Heart left ventricle (tissue), 16 donors: ENCODE measurements around the gene SHROOM1. TPM values are rescaled to one million over a fixed set of nuclear protein-coding genes. Genes with fewer than 3 reads are reported as not detected.

Experiments
- ATAC-seq, 4 donors: fragments of 200-7000 bp; cut with Tn5 transposase; one replicate each; pipeline ENCODE4 v1.9.1; 2020 to 2022; ENCODE audit warnings: moderate library complexity in 4 of 4, mild to moderate bottlenecking in 3 of 4, moderate number of reproducible peaks in 1 of 4
- DNase-seq, 5 donors: peaks; one replicate each; pipeline ENCODE4 v3.0.0-alpha.2; 2020
- H3K27ac ChIP-seq, 12 donors: fragments of 200-600 bp; sonication (generic) in 4 of 12; one replicate each; pipeline versions ENCODE4 v1.5.0 to v1.8.0; 2016 to 2022; ENCODE audit warnings: mild to moderate bottlenecking in 2 of 12
- H3K27me3 ChIP-seq, 9 donors: fragments of 200-600 bp; sonication (generic) in 2 of 9; one replicate each; pipeline versions ENCODE4 v1.5.1 to v1.8.0; 2016 to 2022; ENCODE audit warnings: mild to moderate bottlenecking in 3 of 9
- H3K36me3 ChIP-seq, 9 donors: fragments of 200-600 bp; sonication (generic) in 2 of 9; one replicate each; pipeline versions ENCODE4 v1.5.0 to v1.8.0; 2018 to 2022; ENCODE audit warnings: mild to moderate bottlenecking in 2 of 9
- H3K4me1 ChIP-seq, 12 donors: fragments of 200-600 bp; sonication (generic) in 4 of 12; one replicate each; pipeline versions ENCODE4 v1.5.0 to v1.8.0; 2016 to 2022; ENCODE audit warnings: mild to moderate bottlenecking in 3 of 12
- H3K4me3 ChIP-seq, 12 donors: fragments of 200-600 bp; sonication (generic) in 4 of 12; one replicate each; pipeline versions ENCODE4 v1.5.0 to v1.8.0; 2017 to 2022; ENCODE audit warnings: mild to moderate bottlenecking in 9 of 12, moderate library complexity in 4 of 12
- H3K9me3 ChIP-seq, 12 donors: fragments of 200-600 bp; sonication (generic) in 4 of 12; one replicate each; pipeline versions ENCODE4 v1.5.0 to v1.8.0; 2016 to 2022; ENCODE audit warnings: mild to moderate bottlenecking in 1 of 12
- POLR2A ChIP-seq, 2 donors: fragments of 450-650 bp; IDR thresholded peaks; one replicate each; pipeline ENCODE4 v1.6.1; 2017; ENCODE audit warnings: antibody characterized with exemption in 2 of 2, mild to moderate bottlenecking in 2 of 2, moderate library complexity in 2 of 2
- WGBS, 4 donors: extraction: QIAGEN DNeasy Blood & Tissue Kit in 2 of 4; methylation state at CpG; one replicate each; pipeline versions ENCODE4 v1.1.5 to v1.1.7; 2013 to 2018; 5-methylcytosine and 5-hydroxymethylcytosine counted together
- intact Hi-C, 10 donors: fragments of 100-400 bp; cut with DNase I; formaldehyde crosslinking; loops; one replicate each; pipeline versions ENCODE4 v1.11.1 to v1.14.2; 2022
- polyA plus RNA-seq, 2 donors: library from polyadenylated mRNA; stranded (reverse); fragments of 200-250 nt; gene quantifications; one replicate each; pipeline ENCODE4 v1.2.3, GENCODE V29; 2013
- total RNA-seq, 9 donors: library from RNA; depleted of rRNA in 2 of 9; stranded (reverse); fragments of >200 nt in 2 of 9; fragmentation: NEBNext Ultra II Directional in 3 of 9; extraction: Animal tissue kit (Norgen Biotek cat#: 25700) in 3 of 9; gene quantifications; one replicate each; pipeline versions ENCODE4 v1.1.0 to v1.2.4, GENCODE V29; 2016 to 2023
- TF ChIP-seq, protein P1 (sequence below), 12 donors: fragments of 200-600 bp; sonication (generic) in 4 of 12; IDR thresholded peaks; one replicate each; pipeline versions ENCODE4 v1.5.0 to v1.8.0; 2018 to 2022; ENCODE audit warnings: antibody characterized with exemption in 12 of 12, mild to moderate bottlenecking in 5 of 12
- donor health status: ischemic (EF 13 %, LVEDD 7.1; RV severe dilation, severe dysfunction).
- donor health status: healthy with polysubstance abuse.
- donor health status: DM: no; HTN: yes; CAD: no.
- donor health status: DM: no; HTN: no; CAD: no.
- donor health status: ischemic (EF 25% LVEDD 6.9; RV normal size, moderate dysfunction).
- donor health status: ischemic (EF 25% LVEDD 5.7; RV mildly dilated, moderate dysfunction).
- donor health status: healthy.
- donor health status: DM: yes; HTN: yes; CAD: no.
- donor health status: ischemic (EF 35%, LVEDD 5.7; RV mildly dilated, moderate dysfunction).
- donor health status: nonischemic (EF 11% LVEDD 7.7; RV severe dilation, severe dysfunction).
- donor health status: DM: yes; HTN: yes; CAD: no.
- donor health status: PGD.
- donor health status: ischemic (EF 29% LVEDD 5.4; RV normal size, mild dysfunction).
- donor health status: nonischemic (EF 23%, LVEDD 6.1; RV moderate dilation, normal function).

The SHROOM1 gene
- total and polyA plus RNA-seq, 11 donors = 2.0 to 6.8 (median 4.7) TPM

DNA sequence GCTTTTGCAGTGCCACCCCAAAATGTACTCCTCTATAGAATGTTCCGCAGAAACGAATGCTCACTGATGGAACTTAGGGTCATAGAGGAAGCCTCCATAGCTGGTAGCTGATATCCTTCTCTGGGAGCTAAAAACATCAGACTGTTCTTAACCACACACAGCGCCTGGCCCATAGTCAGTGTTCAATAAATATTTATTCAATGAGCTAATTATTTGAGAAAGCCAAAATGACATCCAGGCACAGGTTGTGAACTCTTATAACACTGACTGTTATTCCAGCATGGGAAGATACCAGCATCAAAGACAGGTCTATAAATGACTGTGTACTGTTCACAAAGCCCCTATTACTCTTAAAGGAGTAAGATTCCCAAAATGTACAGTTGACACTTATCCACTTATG is 22.9 kb upstream of the SHROOM1 start:
- Histone ChIP-seq H3K4me1 (peaks cover 0 to 13% (median 0%) of the 10 kb centered on the region in 12 donors), H3K27ac (no peak overlapping the region), H3K4me3 (no peak overlapping the region), H3K9me3 (no peaks in the 10 kb centered on the region), H3K27me3 (no peaks in the 10 kb centered on the region), H3K36me3 (no peaks in the 10 kb centered on the region)
- ATAC-seq (no peak), DNase-seq (no peak)
- no peak for TF ChIP-seq POLR2A (IDR thresholded peaks at IDR 0.05)
- TF ChIP-seq, protein P1, sequence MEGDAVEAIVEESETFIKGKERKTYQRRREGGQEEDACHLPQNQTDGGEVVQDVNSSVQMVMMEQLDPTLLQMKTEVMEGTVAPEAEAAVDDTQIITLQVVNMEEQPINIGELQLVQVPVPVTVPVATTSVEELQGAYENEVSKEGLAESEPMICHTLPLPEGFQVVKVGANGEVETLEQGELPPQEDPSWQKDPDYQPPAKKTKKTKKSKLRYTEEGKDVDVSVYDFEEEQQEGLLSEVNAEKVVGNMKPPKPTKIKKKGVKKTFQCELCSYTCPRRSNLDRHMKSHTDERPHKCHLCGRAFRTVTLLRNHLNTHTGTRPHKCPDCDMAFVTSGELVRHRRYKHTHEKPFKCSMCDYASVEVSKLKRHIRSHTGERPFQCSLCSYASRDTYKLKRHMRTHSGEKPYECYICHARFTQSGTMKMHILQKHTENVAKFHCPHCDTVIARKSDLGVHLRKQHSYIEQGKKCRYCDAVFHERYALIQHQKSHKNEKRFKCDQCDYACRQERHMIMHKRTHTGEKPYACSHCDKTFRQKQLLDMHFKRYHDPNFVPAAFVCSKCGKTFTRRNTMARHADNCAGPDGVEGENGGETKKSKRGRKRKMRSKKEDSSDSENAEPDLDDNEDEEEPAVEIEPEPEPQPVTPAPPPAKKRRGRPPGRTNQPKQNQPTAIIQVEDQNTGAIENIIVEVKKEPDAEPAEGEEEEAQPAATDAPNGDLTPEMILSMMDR (IDR thresholded peaks at IDR 0.05) = no peak
- intact Hi-C loops = no loop called here
- WGBS, 4 donors = 96 to 97% (median 96%) methylated on average over 3 of the region's 3 CpGs

DNA sequence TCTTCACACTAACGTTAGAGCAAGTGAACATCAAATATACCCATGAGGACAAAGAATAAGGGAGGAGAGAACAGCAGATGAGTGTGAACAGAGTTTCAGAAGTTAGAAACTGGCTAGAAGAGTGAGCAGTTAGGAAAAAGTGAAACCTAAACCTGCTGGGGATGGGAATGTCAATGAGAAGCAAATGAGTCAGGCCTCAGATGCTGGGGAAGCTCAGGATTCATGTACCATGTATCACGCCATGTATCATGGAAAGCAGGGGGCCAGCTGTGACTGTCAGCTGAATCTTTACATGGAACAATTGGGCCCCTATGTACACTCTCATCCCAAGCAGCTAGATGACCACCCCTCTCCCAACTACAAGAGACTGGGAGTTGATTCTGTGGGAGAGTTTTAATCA is 19.6 kb upstream of the SHROOM1 start:
- Histone ChIP-seq H3K27me3 (no peaks in the 10 kb centered on the region), H3K4me1 (peaks cover 0 to 13% (median 0%) of the 10 kb centered on the region in 12 donors), H3K4me3 (no peak overlapping the region), H3K27ac (no peak overlapping the region), H3K36me3 (no peaks in the 10 kb centered on the region), H3K9me3 (no peaks in the 10 kb centered on the region)
- no peak for TF ChIP-seq POLR2A (IDR thresholded peaks at IDR 0.05)
- TF ChIP-seq, protein P1 (IDR thresholded peaks at IDR 0.05) = no peak
- ATAC-seq = no peak
- 65 to 79% (median 78%) methylated on average over 2 of the region's 2 CpGs for WGBS, 4 donors
- intact Hi-C loops = no loop called here
- no peak for DNase-seq

DNA sequence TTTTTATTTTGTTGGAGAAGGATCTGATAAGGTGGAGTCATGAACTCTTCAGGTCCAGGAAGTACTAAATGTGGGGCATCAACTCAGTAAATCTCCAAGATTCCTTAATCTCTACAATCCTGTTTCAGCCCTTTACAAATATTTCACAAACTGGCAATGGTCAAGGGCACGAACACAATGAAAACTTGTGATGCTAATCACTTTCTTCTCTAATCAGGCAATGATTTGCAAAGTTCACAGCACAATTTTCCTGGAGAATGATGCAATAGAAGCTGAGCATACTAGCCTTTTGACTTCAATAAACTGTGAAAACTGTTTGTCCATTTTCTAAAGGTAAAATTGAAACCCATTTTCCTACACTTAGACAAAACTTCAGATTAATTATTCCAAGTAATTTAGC is 18.9 kb upstream of the SHROOM1 start:
- WGBS, 4 donors = 56 to 77% (median 72%) methylated on average over 1 of the region's 1 CpG
- Histone ChIP-seq H3K4me1 (peaks cover 0 to 10% (median 0%) of the 10 kb centered on the region in 12 donors), H3K36me3 (no peaks in the 10 kb centered on the region), H3K27me3 (no peaks in the 10 kb centered on the region), H3K9me3 (no peaks in the 10 kb centered on the region), H3K27ac (no peak overlapping the region), H3K4me3 (no peak overlapping the region)
- intact Hi-C loops = no loop called here
- DNase-seq = no peak
- TF ChIP-seq, protein P1 (IDR thresholded peaks at IDR 0.05) = no peak
- TF ChIP-seq POLR2A (IDR thresholded peaks at IDR 0.05) = no peak
- ATAC-seq = no peak

DNA sequence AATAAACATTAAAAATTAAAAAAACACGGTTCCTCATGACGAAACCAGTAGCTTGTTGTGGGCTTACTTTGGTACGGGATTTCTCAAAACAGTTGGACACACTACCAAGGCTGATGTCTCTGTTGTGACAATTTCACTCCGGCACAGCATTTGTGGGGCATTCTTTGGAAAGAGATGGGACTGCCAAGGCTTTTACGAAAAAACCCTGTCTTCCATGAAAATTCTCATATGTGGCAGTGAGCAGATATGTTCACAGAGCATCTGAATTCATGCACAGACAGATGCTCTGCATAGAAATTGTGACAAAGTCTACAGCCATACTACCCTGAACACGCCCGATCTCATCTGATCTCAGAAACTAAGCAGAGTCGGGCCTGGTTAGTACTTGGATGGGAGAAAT is 17.8 kb upstream of the SHROOM1 start:
- DNase-seq = no peak
- no peaks in the 10 kb centered on the region for H3K27me3 ChIP-seq
- no peak for ATAC-seq
- H3K36me3 ChIP-seq = no peaks in the 10 kb centered on the region
- TF ChIP-seq POLR2A (IDR thresholded peaks at IDR 0.05) = no peak
- TF ChIP-seq, protein P1 (IDR thresholded peaks at IDR 0.05) = no peak
- H3K27ac ChIP-seq = no peak overlapping the region
- WGBS, 4 donors = 93 to 96% (median 94%) methylated on average over 8 of the region's 8 CpGs
- intact Hi-C loops = no loop called here
- no peak overlapping the region for H3K4me3 ChIP-seq
- H3K9me3 ChIP-seq = no peaks in the 10 kb centered on the region
- H3K4me1 ChIP-seq = no peaks in the 10 kb centered on the region
